ENCODE results near the gene PTPRD.

The PTPRD gene

GRCh38 chr9:8266861-8267260 lies 2345.9 kb downstream of the PTPRD start:
- no peaks in the 10 kb centered on the region for H3K36me3 ChIP-seq (ENCODE audit: insufficient read depth, low read length)
- no peak overlapping the region for H3K4me3 ChIP-seq (ENCODE audit: low read length)
- no peaks in the 10 kb centered on the region for H3K9me3 ChIP-seq (ENCODE audit: low read length)
- no peak overlapping the region for H2AFZ ChIP-seq (ENCODE audit: low read depth, low read length)
- H3K27me3 ChIP-seq (ENCODE audit: insufficient read depth, low read length): no peaks in the 10 kb centered on the region
- peaks cover 6% of the 10 kb centered on the region for H3K4me1 ChIP-seq (ENCODE audit: insufficient read depth, low read length)

GRCh38 chr9:8265281-8265680 lies 2347.5 kb downstream of the PTPRD start:
- peaks cover 6% of the 10 kb centered on the region for H3K4me1 ChIP-seq (ENCODE audit: insufficient read depth, low read length)
- no peak overlapping the region for H2AFZ ChIP-seq (ENCODE audit: low read depth, low read length)

More at GRCh38 chr9:8265281-8265680, 2347.5 kb downstream of the PTPRD start:
- no peak overlapping the region for H3K4me3 ChIP-seq (ENCODE audit: low read length)
- H3K27me3 ChIP-seq (ENCODE audit: insufficient read depth, low read length): no peaks in the 10 kb centered on the region
- H3K36me3 ChIP-seq (ENCODE audit: insufficient read depth, low read length): no peaks in the 10 kb centered on the region
- H3K9me3 ChIP-seq (ENCODE audit: low read length): no peaks in the 10 kb centered on the region
